ENCODE results near the gene FTSJ3. TPM values are rescaled to one million over a fixed set of nuclear protein-coding genes. Genes with fewer than 3 reads are reported as not detected.
"Not testable (repeated sequence)": the region's sequence is repeated elsewhere in the genome, so short reads cannot be mapped to it uniquely, and the experiment has no call there.

FTSJ3 gene
- total and polyA plus RNA-seq, 9 donors = 21.3 to 47.0 (median 34.7) TPM

GRCh38 chr17:63798572-63799106 lies 28.8 kb downstream of the FTSJ3 start:
- peaks cover 3% of the 10 kb centered on the region for H3K36me3 ChIP-seq
- TF ChIP-seq POLR2A (IDR thresholded peaks at IDR 0.05) (no peak), EP300 (IDR thresholded peaks at IDR 0.05) (no peak)
- TF ChIP-seq, protein P1, sequence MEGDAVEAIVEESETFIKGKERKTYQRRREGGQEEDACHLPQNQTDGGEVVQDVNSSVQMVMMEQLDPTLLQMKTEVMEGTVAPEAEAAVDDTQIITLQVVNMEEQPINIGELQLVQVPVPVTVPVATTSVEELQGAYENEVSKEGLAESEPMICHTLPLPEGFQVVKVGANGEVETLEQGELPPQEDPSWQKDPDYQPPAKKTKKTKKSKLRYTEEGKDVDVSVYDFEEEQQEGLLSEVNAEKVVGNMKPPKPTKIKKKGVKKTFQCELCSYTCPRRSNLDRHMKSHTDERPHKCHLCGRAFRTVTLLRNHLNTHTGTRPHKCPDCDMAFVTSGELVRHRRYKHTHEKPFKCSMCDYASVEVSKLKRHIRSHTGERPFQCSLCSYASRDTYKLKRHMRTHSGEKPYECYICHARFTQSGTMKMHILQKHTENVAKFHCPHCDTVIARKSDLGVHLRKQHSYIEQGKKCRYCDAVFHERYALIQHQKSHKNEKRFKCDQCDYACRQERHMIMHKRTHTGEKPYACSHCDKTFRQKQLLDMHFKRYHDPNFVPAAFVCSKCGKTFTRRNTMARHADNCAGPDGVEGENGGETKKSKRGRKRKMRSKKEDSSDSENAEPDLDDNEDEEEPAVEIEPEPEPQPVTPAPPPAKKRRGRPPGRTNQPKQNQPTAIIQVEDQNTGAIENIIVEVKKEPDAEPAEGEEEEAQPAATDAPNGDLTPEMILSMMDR (IDR thresholded peaks at IDR 0.05) = no peak

GRCh38 chr17:63796375-63796774 lies 31.1 kb downstream of the FTSJ3 start:
- H3K27ac ChIP-seq; H3K27me3 ChIP-seq; H3K4me3 ChIP-seq; H3K9me3 ChIP-seq; DNase-seq; H3K36me3 ChIP-seq; intact Hi-C loops (cut with DNase I); H3K4me1 ChIP-seq (ENCODE audit: insufficient read depth): not testable (repeated sequence)
- WGBS, 3 donors = 92 to 97% (median 95%) methylated on average over 10 of the region's 10 CpGs

More at GRCh38 chr17:63798572-63799106, 28.8 kb downstream of the FTSJ3 start:
- WGBS, 3 donors = 87 to 95% (median 93%) methylated on average over 3 of the region's 3 CpGs
- no peak for DNase-seq
- Histone ChIP-seq H3K9me3 (no peaks in the 10 kb centered on the region), H3K4me1 (ENCODE audit: insufficient read depth) (no peaks in the 10 kb centered on the region), H3K4me3 (no peak overlapping the region), H3K27me3 (no peaks in the 10 kb centered on the region), H3K27ac (no peak overlapping the region)
- intact Hi-C loops (cut with DNase I) = no loop called here

DNA sequence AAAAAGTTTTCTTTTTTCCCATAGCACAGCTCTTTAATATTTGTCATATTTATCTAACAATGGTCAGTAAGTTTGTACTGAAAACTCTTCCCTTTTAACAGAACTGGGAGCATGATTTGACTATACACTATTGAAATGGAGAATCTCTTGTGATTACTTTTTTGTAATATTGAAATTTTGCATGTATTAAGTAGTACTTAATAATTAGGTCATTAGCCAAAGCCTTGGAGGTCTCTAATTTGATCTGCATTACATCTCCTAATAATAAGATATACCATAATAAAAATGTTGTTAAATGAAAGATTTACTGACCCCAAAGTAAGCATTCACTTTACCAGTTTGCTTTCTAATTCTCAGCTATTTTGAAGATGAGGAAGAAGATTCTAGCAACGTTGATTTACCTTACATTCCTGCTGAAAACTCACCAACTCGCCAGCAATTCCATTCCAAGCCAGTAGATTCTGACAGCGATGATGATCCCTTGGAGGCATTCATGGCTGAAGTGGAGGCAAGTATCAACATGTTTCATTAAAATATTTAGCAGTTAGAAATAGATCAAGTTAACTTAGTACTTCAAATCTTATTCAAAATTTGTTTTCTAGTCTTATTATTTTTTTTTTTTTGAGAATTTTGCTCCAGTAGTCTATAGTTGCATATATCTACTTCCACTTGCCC lies 35.3 kb downstream of the FTSJ3 start:
- 80 to 83% (median 81%) methylated on average over 3 of the region's 3 CpGs for WGBS, 3 donors
- H3K4me1 ChIP-seq (ENCODE audit: insufficient read depth) = no peaks in the 10 kb centered on the region
- H3K9me3 ChIP-seq = no peaks in the 10 kb centered on the region
- H3K27me3 ChIP-seq = no peaks in the 10 kb centered on the region
- intact Hi-C loops (cut with DNase I) = no loop called here
- no peak for DNase-seq
- no peaks in the 10 kb centered on the region for H3K36me3 ChIP-seq
- no peak overlapping the region for H3K4me3 ChIP-seq
- TF ChIP-seq EP300 (IDR thresholded peaks at IDR 0.05) = no peak
- TF ChIP-seq, protein P1 (IDR thresholded peaks at IDR 0.05) = no peak
- no peak for TF ChIP-seq POLR2A (IDR thresholded peaks at IDR 0.05)
- H3K27ac ChIP-seq = no peak overlapping the region

GRCh38 chr17:63790057-63790456 lies 37.4 kb downstream of the FTSJ3 start:
- H3K4me1 ChIP-seq (ENCODE audit: insufficient read depth) = no peaks in the 10 kb centered on the region
- no peaks in the 10 kb centered on the region for H3K9me3 ChIP-seq
- no peak overlapping the region for H3K27ac ChIP-seq
- intact Hi-C loops (cut with DNase I) = no loop called here
- H3K27me3 ChIP-seq = no peaks in the 10 kb centered on the region
- H3K4me3 ChIP-seq = no peak overlapping the region
- no peaks in the 10 kb centered on the region for H3K36me3 ChIP-seq
- 85 to 90% (median 89%) methylated on average over 6 of the region's 6 CpGs for WGBS, 3 donors
- DNase-seq = no peak
- TF ChIP-seq, protein P1 (IDR thresholded peaks at IDR 0.05) = no peak
- TF ChIP-seq EP300 (IDR thresholded peaks at IDR 0.05) = no peak
- TF ChIP-seq POLR2A (IDR thresholded peaks at IDR 0.05) = no peak

DNA sequence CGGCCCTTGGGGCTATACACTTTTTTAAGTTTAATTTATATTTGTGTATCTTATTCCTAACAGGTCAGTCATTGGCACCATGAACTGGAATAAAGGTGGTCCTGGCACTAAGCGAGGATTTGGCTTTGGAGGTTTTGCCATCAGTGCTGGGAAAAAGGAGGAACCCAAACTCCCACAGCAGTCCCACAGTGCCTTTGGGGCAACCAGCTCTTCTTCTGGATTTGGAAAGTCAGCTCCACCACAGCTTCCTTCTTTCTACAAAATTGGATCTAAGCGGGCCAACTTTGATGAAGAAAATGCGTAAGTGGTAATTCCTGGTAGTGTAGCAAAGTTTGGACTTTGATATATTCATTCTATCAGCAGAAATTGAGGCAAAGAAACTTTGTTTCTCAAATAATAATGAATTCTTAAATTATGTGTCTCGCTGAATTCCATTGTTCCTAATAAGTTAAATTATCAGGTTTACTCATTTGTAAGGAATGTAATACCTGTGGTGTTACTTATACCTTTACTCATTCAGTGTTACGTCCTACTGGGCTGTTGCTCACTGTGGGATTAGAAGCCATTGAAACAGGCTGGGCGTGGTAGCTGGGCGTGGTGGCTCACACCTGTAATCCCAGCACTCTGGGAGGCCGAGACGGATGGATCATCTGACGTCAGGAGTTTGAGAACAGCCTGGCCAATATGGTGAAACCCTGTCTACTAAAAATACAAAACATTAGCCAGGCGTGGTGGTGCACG lies 40.3 kb downstream of the FTSJ3 start:
- WGBS, 3 donors = 95 to 97% (median 96%) methylated on average over 13 of the region's 13 CpGs
- no peaks in the 10 kb centered on the region for H3K36me3 ChIP-seq
- intact Hi-C loops (cut with DNase I) = no loop called here
- H3K27me3 ChIP-seq = no peaks in the 10 kb centered on the region
- no peaks in the 10 kb centered on the region for H3K9me3 ChIP-seq
- no peak overlapping the region for H3K27ac ChIP-seq
- peaks cover 1% of the 10 kb centered on the region for H3K4me1 ChIP-seq (ENCODE audit: insufficient read depth)
- no peak overlapping the region for H3K4me3 ChIP-seq
- no peak for TF ChIP-seq EP300 (IDR thresholded peaks at IDR 0.05)
- no peak for TF ChIP-seq POLR2A (IDR thresholded peaks at IDR 0.05)
- TF ChIP-seq, protein P1 (IDR thresholded peaks at IDR 0.05) = no peak
- no peak for DNase-seq

Data from ovary (tissue), 9 donors.